H9 (cell line): ENCODE measurements around the gene TP53TG3D. TPM values are rescaled to one million over a fixed set of nuclear protein-coding genes. Genes with fewer than 3 reads are reported as not detected.
"Not testable (repeated sequence)": the region's sequence is repeated elsewhere in the genome, so short reads cannot be mapped to it uniquely, and the experiment has no call there.

Experiments used
- DNase-seq: peaks from one replicate; pipeline ENCODE4 v3.0.0-alpha.2; 2017
- H2AFZ ChIP-seq: one replicate; pipeline ENCODE4 v1.6.1; 2013; ENCODE audit warnings: mild to moderate bottlenecking, low read length, control low read depth, moderate library complexity
- H2AK5ac ChIP-seq: 2 replicates; pipeline ENCODE4 v1.6.1; 2013; ENCODE audit warnings: low read length, control low read depth, mixed read lengths; ENCODE audit not compliant: insufficient read length
- H2BK120ac ChIP-seq: one replicate; pipeline ENCODE4 v1.6.1; 2013; ENCODE audit warnings: low read depth, mild to moderate bottlenecking, low read length, control low read depth, inconsistent platforms; ENCODE audit not compliant: poor library complexity, severe bottlenecking
- H2BK12ac ChIP-seq: 2 replicates; pipeline ENCODE4 v1.6.1; 2013; ENCODE audit warnings: low read length, control low read depth, mixed read lengths, low read depth; ENCODE audit not compliant: insufficient read length
- H2BK15ac ChIP-seq: 2 replicates; pipeline ENCODE4 v1.6.1; 2013; ENCODE audit warnings: low read depth, low read length, control low read depth
- H2BK20ac ChIP-seq: one replicate; pipeline ENCODE4 v1.6.1; 2013; ENCODE audit warnings: low read depth, mild to moderate bottlenecking, low read length, control low read depth, inconsistent platforms; ENCODE audit not compliant: poor library complexity, severe bottlenecking
- H2BK5ac ChIP-seq: 2 replicates; pipeline ENCODE4 v1.6.1; 2013; ENCODE audit warnings: low read length, control low read depth, mixed read lengths; ENCODE audit not compliant: insufficient read length
- H3K14ac ChIP-seq: 2 replicates; pipeline ENCODE4 v1.6.1; 2013; ENCODE audit warnings: low read length, control low read depth; ENCODE audit not compliant: insufficient read depth
- H3K18ac ChIP-seq: 2 replicates; pipeline ENCODE4 v1.6.1; 2013; ENCODE audit warnings: low read depth, mild to moderate bottlenecking, mixed read lengths, low read length, control low read depth; ENCODE audit not compliant: insufficient read length
- H3K23ac ChIP-seq: 2 replicates; pipeline ENCODE4 v1.6.1; 2013; ENCODE audit warnings: low read length, control low read depth, mixed read lengths, low read depth; ENCODE audit not compliant: insufficient read length
- H3K23me2 ChIP-seq: 2 replicates; pipeline ENCODE4 v1.6.1; 2013; ENCODE audit warnings: low read depth, mild to moderate bottlenecking, mixed read lengths, low read length, control low read depth; ENCODE audit not compliant: insufficient read length, poor library complexity, severe bottlenecking
- H3K27ac ChIP-seq: 2 replicates; pipeline ENCODE4 v1.5.1; 2013; ENCODE audit warnings: low read length, control low read depth, mixed read lengths, low read depth; ENCODE audit not compliant: insufficient read length
- H3K27me3 ChIP-seq: 2 replicates; pipeline ENCODE4 v1.6.1; 2013; ENCODE audit warnings: low read length, control low read depth, inconsistent platforms; ENCODE audit not compliant: insufficient read depth
- H3K4ac ChIP-seq: 2 replicates; pipeline ENCODE4 v1.6.1; 2013; ENCODE audit warnings: low read depth, mild to moderate bottlenecking, control low read depth, inconsistent platforms, low read length, moderate library complexity
- H3K4me1 ChIP-seq: 2 replicates; pipeline ENCODE4 v1.6.1; 2013; ENCODE audit warnings: low read length, control low read depth, inconsistent platforms; ENCODE audit not compliant: insufficient read depth
- H3K4me2 ChIP-seq: 2 replicates; pipeline ENCODE4 v1.6.1; 2013; ENCODE audit warnings: low read length, control low read depth, mixed read lengths; ENCODE audit not compliant: insufficient read length, insufficient read depth
- H3K56ac ChIP-seq: 2 replicates; pipeline ENCODE4 v1.6.1; 2013; ENCODE audit warnings: low read depth, mild to moderate bottlenecking, mixed read lengths, low read length, control low read depth; ENCODE audit not compliant: insufficient read length
- H3K79me1 ChIP-seq: 2 replicates; pipeline ENCODE4 v1.6.1; 2013; ENCODE audit warnings: low read depth, mild to moderate bottlenecking, moderate library complexity, low read length, control low read depth, inconsistent platforms; ENCODE audit not compliant: insufficient read depth, poor library complexity, severe bottlenecking
- H3K79me2 ChIP-seq: 2 replicates; pipeline ENCODE4 v1.6.1; 2013; ENCODE audit warnings: low read length, control low read depth, inconsistent platforms; ENCODE audit not compliant: insufficient read depth
- H3K9ac ChIP-seq: 2 replicates; pipeline ENCODE4 v1.6.1; 2013; ENCODE audit warnings: low read length, control low read depth, mixed read lengths; ENCODE audit not compliant: insufficient read length; ENCODE audit errors: extremely low read depth
- H3K9me3 ChIP-seq: one replicate; pipeline ENCODE4 v1.6.1; 2013; ENCODE audit warnings: low read depth, low read length, inconsistent platforms; ENCODE audit not compliant: control insufficient read depth
- H3T11ph ChIP-seq: one replicate; pipeline ENCODE4 v1.6.1; 2013; ENCODE audit warnings: mild to moderate bottlenecking, low read length, control low read depth, inconsistent platforms
- H4K20me1 ChIP-seq: one replicate; pipeline ENCODE4 v1.6.1; 2013; ENCODE audit not compliant: control insufficient read depth, insufficient read length, insufficient read depth
- H4K5ac ChIP-seq: 2 replicates; pipeline ENCODE4 v1.6.1; 2013; ENCODE audit warnings: low read depth, mild to moderate bottlenecking, mixed read lengths, low read length, control low read depth; ENCODE audit not compliant: insufficient read length
- H4K8ac ChIP-seq: replicated peaks from 2 replicates; pipeline ENCODE4 v1.6.1; 2013; ENCODE audit warnings: low read length, control low read depth, mixed read lengths, low read depth; ENCODE audit not compliant: insufficient read length
- H4K91ac ChIP-seq: 2 replicates; pipeline ENCODE4 v1.6.1; 2013; ENCODE audit warnings: low read depth, mild to moderate bottlenecking, moderate library complexity, mixed read lengths, low read length, control low read depth; ENCODE audit not compliant: insufficient read length
- H3K27ac Mint-ChIP-seq, 3 experiments: 2 replicates in 2 of 3; 3 replicates in 1 of 3; pipeline ENCODE4 v1.8.0; 2020 to 2021; ENCODE audit warnings: mixed read lengths in 3 of 3, mild to moderate bottlenecking in 1 of 3, moderate library complexity in 1 of 3
- H3K27me3 Mint-ChIP-seq: 2 replicates; pipeline ENCODE4 v1.8.0; 2021; ENCODE audit warnings: low read depth, mild to moderate bottlenecking, moderate library complexity, mixed read lengths
- H3K36me3 Mint-ChIP-seq, 3 experiments: 2 replicates in 2 of 3; 3 replicates in 1 of 3; pipeline ENCODE4 v1.8.0; 2020 to 2021; ENCODE audit warnings: low read depth in 3 of 3, mixed read lengths in 3 of 3; ENCODE audit not compliant: insufficient read depth in 1 of 3
- H3K4me1 Mint-ChIP-seq, 2 experiments: 2 replicates each; pipeline ENCODE4 v1.8.0; 2020; ENCODE audit warnings: mixed read lengths in 2 of 2
- H3K4me3 Mint-ChIP-seq, 2 experiments: 2 replicates in 1 of 2; 3 replicates in 1 of 2; pipeline ENCODE4 v1.8.0; 2020 to 2021; ENCODE audit warnings: mild to moderate bottlenecking in 2 of 2, mixed read lengths in 2 of 2, moderate library complexity in 1 of 2
- H3K9me3 Mint-ChIP-seq, 2 experiments: 2 replicates in 1 of 2; 3 replicates in 1 of 2; pipeline ENCODE4 v1.8.0; 2020; ENCODE audit warnings: mild to moderate bottlenecking in 2 of 2, mixed read lengths in 2 of 2, moderate library complexity in 1 of 2
- WGBS: extraction: QIAGEN DNeasy Blood & Tissue Kit; methylation state at CpG from one replicate; pipeline ENCODE4 v1.1.7; 2013; ENCODE audit warnings: missing lambda C conversion rate, low lambda C conversion rate, mixed read lengths; ENCODE audit not compliant: insufficient read length; ENCODE audit errors: extremely low coverage; 5-methylcytosine and 5-hydroxymethylcytosine counted together
- total RNA-seq: library from RNA; stranded (reverse); gene quantifications from 2 replicates; pipeline ENCODE4 v1.2.1, GENCODE V29; 2021

TP53TG3D gene
- total RNA-seq, 1 experiment from 2014 or later, result not detected

DNA sequence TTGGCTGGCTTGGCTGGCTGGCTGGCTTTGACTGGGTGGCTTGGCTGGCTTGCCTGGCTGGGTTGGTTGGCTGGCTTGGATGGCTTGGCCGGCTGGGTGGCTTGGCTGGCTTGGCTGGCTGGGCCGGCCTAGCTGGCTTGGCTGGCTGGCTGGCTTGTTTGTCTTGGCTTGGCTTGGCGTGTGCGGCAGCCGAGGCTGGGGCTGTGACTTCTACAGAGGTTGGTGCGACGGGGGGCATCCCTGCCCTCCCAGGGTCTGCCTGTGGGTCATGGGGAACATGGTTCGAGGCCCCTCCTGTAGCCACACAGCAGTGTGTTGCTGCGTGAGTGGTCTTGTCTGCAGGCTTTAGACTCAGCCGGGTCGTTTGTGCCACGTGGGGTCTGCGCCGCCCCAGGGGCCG is 33.1 kb downstream of the TP53TG3D start:
- not testable (repeated sequence) for H3K23me2 ChIP-seq, H3K79me2 ChIP-seq, H3K4me1 Mint-ChIP-seq, H4K20me1 ChIP-seq, H2BK120ac ChIP-seq, H4K8ac ChIP-seq, H3T11ph ChIP-seq, H3K14ac ChIP-seq, H3K27ac ChIP-seq, H3K79me1 ChIP-seq, H2BK20ac ChIP-seq, H2AFZ ChIP-seq, H3K9me3 ChIP-seq, H2BK15ac ChIP-seq, H4K91ac ChIP-seq, H3K23ac ChIP-seq, H3K36me3 Mint-ChIP-seq, H3K27me3 Mint-ChIP-seq, H3K27ac Mint-ChIP-seq, H2BK12ac ChIP-seq, H3K9ac ChIP-seq, H3K4me1 ChIP-seq, H3K4me2 ChIP-seq, H2BK5ac ChIP-seq, H3K4ac ChIP-seq, H2AK5ac ChIP-seq, H3K4me3 Mint-ChIP-seq, H3K27me3 ChIP-seq, DNase-seq, H4K5ac ChIP-seq, H3K56ac ChIP-seq, H3K18ac ChIP-seq
- peaks cover 4 to 12% of the 10 kb centered on the region in 2 experiments for H3K9me3 Mint-ChIP-seq
- no CpG with 5 or more reads among the region's 15 CpGs for WGBS

DNA sequence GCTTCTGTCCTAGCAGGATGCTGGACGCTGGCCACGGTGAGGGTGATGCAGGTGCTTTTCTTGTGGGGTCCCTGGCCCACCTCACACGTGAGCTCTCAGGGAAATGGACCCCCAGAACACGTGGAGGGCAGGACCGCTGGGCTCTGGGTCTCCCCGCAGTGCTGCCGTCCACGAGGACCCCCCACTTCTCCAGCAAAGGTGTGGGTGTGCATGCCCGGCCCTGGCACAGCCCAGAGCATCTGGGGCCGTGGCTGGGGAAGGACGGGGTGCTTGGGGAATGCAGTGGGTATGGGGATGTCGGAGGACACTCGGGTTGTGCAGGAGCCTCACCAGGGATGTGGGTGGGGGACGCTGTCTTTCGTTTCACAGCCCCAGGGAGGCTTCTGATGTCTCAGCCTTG is 34.7 kb downstream of the TP53TG3D start:
- not testable (repeated sequence) for H3K4ac ChIP-seq, H3K14ac ChIP-seq, H2BK12ac ChIP-seq, H2BK20ac ChIP-seq, DNase-seq, H2AFZ ChIP-seq, H3K9me3 Mint-ChIP-seq, H3K36me3 Mint-ChIP-seq, H3K4me2 ChIP-seq, H3K27ac ChIP-seq, H3T11ph ChIP-seq, H3K23me2 ChIP-seq, H2BK15ac ChIP-seq, H3K23ac ChIP-seq, H2BK5ac ChIP-seq, H3K4me1 ChIP-seq, H3K4me1 Mint-ChIP-seq, H4K8ac ChIP-seq, H4K5ac ChIP-seq, H2AK5ac ChIP-seq, H4K91ac ChIP-seq, H3K9ac ChIP-seq, H3K79me1 ChIP-seq, H3K56ac ChIP-seq, H3K4me3 Mint-ChIP-seq, H3K27ac Mint-ChIP-seq, H3K27me3 ChIP-seq, H2BK120ac ChIP-seq, H3K27me3 Mint-ChIP-seq, H4K20me1 ChIP-seq, H3K79me2 ChIP-seq, H3K9me3 ChIP-seq, H3K18ac ChIP-seq
- no CpG with 5 or more reads among the region's 15 CpGs for WGBS
